Ishikawa (cell line): Measurements from ENCODE around the gene DPYSL4.

ENCODE experiments used
- EP300 ChIP-seq: IDR thresholded peaks from 2 replicates; pipeline ENCODE4 v1.6.1; 2012; ENCODE audit warnings: borderline replicate concordance
- RAD21 ChIP-seq: IDR thresholded peaks from 2 replicates; pipeline ENCODE4 v1.6.1; 2012; ENCODE audit warnings: low read depth
- TEAD4 ChIP-seq: IDR thresholded peaks from 2 replicates; pipeline ENCODE4 v1.6.1; 2012
- YY1 ChIP-seq: IDR thresholded peaks from 2 replicates; pipeline ENCODE4 v1.6.1; 2012; ENCODE audit warnings: low read depth
- TF ChIP-seq, protein P1 (sequence below): IDR thresholded peaks from 2 replicates; pipeline ENCODE4 v1.6.1; 2012

DNA sequence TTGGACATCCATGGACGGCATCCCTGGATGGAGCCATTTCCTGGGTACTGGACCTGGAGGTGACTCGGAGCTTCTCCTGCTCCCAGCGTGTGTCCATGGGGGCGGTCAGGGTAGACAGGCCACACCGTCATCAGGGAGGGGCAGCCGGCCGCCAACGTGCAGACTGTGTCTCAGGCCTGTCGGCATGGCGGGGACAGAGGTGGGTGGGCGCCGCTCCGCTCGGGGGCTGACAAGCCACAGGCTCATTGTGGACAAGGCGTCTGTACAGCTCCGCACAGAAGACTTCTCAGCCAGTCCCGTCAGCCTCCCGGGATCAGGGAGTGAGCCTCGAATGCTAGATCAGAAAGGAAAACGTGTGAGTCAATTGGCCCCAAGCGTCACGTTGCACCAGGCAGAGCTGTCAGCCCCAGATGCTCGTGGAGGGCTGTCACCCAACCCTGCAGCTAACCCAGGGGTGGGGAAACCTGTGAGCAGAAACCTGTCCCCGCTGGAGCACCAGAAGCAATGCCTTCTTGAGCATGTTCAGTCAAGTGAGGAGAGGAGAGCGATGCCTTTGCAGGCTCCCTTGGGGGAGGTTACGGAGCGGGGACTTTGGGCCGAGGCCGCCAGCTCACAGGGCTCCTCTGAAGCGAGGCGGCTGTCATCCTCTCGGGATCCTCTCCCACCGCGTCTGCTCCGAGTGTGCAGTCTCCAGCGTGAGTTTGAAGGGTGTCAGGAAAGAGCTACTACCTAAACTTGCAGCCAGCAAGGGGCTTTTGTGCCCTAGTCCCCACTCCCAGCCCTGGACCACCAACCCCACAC is 16.0 kb upstream of the DPYSL4 start:
- TF ChIP-seq EP300, result no peak
- no peak for TF ChIP-seq RAD21
- TF ChIP-seq TEAD4, result no peak
- TF ChIP-seq, protein P1, sequence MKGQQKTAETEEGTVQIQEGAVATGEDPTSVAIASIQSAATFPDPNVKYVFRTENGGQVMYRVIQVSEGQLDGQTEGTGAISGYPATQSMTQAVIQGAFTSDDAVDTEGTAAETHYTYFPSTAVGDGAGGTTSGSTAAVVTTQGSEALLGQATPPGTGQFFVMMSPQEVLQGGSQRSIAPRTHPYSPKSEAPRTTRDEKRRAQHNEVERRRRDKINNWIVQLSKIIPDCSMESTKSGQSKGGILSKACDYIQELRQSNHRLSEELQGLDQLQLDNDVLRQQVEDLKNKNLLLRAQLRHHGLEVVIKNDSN, result no peak
- no peak for TF ChIP-seq YY1
